NB4 (cell line): ENCODE data around the gene GLIPR1L2.

Source experiments
- DNase-seq: peaks from one replicate; pipeline ENCODE4 v3.0.0; 2010; ENCODE audit warnings: low read depth
- H3K4me3 ChIP-seq: one replicate; pipeline ENCODE4 v1.5.1; 2011; ENCODE audit warnings: mild to moderate bottlenecking, low read depth, low read length, moderate library complexity
- MYC ChIP-seq: IDR thresholded peaks from 2 replicates; pipeline ENCODE4 v1.6.1; 2011; ENCODE audit warnings: low read depth, low read length
- POLR2A ChIP-seq: IDR thresholded peaks from 2 replicates; pipeline ENCODE4 v1.6.1; 2011; ENCODE audit warnings: mild to moderate bottlenecking; ENCODE audit not compliant: insufficient read length; ENCODE audit errors: extremely low read depth
- TF ChIP-seq, protein P1 (sequence below): IDR thresholded peaks from one replicate; pipeline ENCODE4 v1.5.1; 2012; ENCODE audit warnings: low read depth, low read length
- TF ChIP-seq, protein P2 (sequence below): IDR thresholded peaks from 2 replicates; pipeline ENCODE4 v1.6.1; 2011; ENCODE audit warnings: low read depth, low read length

Gene GLIPR1L2

DNA sequence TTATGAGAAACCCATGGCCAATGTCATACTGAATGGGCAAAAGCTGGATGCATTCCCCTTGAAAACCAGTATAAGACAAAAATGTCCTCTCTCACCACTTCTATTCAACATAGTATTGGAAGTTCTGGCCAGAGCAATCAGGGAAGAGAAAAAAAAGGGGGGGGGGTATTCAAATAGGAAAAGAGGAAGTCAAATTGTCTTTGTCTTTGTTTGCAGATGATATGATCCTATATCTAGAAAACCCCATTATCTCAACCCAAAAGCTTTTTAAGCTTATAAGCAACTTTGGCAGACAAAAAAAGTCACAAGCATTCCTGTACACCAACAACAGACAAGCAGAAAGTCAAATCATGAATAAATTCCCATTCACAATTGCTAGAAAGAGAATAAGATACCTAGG is 36.9 kb upstream of the GLIPR1L2 start:
- H3K4me3 ChIP-seq = no peak overlapping the region
- TF ChIP-seq MYC (no peak), POLR2A (no peak)
- TF ChIP-seq, protein P1, sequence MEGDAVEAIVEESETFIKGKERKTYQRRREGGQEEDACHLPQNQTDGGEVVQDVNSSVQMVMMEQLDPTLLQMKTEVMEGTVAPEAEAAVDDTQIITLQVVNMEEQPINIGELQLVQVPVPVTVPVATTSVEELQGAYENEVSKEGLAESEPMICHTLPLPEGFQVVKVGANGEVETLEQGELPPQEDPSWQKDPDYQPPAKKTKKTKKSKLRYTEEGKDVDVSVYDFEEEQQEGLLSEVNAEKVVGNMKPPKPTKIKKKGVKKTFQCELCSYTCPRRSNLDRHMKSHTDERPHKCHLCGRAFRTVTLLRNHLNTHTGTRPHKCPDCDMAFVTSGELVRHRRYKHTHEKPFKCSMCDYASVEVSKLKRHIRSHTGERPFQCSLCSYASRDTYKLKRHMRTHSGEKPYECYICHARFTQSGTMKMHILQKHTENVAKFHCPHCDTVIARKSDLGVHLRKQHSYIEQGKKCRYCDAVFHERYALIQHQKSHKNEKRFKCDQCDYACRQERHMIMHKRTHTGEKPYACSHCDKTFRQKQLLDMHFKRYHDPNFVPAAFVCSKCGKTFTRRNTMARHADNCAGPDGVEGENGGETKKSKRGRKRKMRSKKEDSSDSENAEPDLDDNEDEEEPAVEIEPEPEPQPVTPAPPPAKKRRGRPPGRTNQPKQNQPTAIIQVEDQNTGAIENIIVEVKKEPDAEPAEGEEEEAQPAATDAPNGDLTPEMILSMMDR = no peak
- TF ChIP-seq, protein P2, sequence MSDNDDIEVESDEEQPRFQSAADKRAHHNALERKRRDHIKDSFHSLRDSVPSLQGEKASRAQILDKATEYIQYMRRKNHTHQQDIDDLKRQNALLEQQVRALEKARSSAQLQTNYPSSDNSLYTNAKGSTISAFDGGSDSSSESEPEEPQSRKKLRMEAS = no peak
- DNase-seq = no peak

DNA sequence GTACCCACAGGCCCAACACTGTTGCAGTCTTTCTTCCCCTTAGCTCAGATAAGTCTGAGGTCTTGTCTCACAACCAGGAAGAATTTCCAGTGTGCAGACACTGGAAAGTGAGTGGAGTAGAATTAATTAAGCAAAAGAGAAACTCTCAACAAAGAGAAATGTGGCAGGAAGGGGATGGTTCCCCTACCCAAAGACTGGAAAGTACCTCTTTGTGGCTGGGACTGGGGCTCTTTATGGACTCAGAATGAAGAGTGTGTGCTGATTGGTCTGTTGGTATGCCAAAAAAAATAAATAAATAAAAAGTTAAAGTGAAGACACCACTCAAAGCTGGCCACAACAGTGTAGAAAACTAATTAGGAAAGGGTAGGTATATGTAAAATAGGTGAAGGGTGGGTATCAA is 30.0 kb upstream of the GLIPR1L2 start:
- no peak overlapping the region for H3K4me3 ChIP-seq
- DNase-seq = no peak
- no peak for TF ChIP-seq MYC
- TF ChIP-seq, protein P1 = no peak
- TF ChIP-seq, protein P2 = no peak
- no peak for TF ChIP-seq POLR2A

DNA sequence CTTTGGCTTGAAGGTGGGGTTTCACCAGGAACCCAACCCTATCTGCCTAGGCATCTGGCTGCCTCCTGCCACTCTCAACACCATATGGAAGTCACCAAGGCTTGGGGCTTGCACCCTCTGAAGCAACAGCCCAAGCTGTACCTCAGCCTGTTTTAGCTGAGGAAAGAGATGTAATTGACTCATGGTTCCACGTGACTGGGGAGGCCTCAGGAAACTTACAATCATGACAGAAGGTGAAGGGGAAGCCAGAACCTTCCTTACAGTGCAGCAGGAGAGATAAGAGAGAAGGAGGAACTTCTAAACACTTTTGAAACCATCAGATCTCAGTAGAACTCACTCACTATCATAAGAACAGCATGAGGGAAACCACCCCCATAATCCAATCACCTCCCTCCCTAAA is 29.5 kb upstream of the GLIPR1L2 start:
- DNase-seq = peak; percentile 13
- TF ChIP-seq MYC = no peak
- TF ChIP-seq POLR2A = no peak
- TF ChIP-seq, protein P1 = no peak
- TF ChIP-seq, protein P2 = no peak
- no peak overlapping the region for H3K4me3 ChIP-seq

DNA sequence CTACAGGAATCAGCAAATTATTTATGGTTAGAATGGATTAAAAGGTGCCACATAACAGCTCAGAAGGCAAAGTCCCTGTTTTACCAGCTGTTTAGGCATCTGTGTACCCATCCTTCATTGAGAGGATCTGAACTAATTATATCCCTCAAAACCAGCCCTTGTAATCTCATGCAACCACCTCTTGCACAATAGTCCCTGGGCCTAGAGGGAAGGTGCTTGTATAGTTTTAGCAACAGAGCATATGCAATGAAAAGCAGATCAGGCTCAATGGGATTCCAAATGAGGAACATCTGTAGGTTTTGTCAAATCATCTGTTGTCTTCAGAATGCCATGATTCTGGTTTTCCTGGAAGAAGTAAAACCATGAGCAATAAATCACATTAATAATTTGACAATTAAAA is 26.0 kb upstream of the GLIPR1L2 start:
- H3K4me3 ChIP-seq = no peak overlapping the region
- peak; percentile 86 for DNase-seq
- TF ChIP-seq, protein P2 = no peak
- TF ChIP-seq POLR2A = no peak
- no peak for TF ChIP-seq MYC
- TF ChIP-seq, protein P1 = no peak

DNA sequence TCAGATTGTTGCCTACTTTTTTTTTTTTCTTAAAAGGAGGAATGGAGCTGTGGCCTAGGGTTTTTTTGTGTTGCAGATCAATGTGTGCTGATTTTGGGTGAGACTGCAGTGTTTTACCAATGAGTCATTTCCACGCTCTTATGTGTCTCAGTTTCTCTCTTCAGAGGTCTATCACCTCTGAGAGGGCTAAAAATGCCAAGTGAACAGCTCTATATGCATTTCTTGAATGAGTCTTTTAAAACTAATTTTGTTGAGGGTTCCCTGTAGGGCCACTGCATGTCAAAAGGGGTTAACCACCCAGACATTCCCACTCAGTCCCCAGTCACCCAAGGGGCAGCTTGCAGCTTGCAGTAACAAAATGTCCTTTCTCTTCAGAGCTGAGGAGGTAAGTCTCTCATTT is 24.3 kb upstream of the GLIPR1L2 start:
- DNase-seq = no peak

More for the DNA sequence above, 24.3 kb upstream of the GLIPR1L2 start:
- H3K4me3 ChIP-seq = no peak overlapping the region
- TF ChIP-seq, protein P2 = no peak
- TF ChIP-seq POLR2A (no peak), MYC (no peak)
- TF ChIP-seq, protein P1 = no peak
